GM18517 (cell line): ENCODE measurements around the gene MOV10L1.

Source experiments
- ATAC-seq: cut with Tn5 transposase; IDR thresholded peaks from one replicate; pipeline ENCODE4 v1.9.1; 2021; ENCODE audit warnings: mild to moderate bottlenecking, moderate library complexity; ENCODE audit not compliant: unreplicated experiment

The MOV10L1 gene

DNA sequence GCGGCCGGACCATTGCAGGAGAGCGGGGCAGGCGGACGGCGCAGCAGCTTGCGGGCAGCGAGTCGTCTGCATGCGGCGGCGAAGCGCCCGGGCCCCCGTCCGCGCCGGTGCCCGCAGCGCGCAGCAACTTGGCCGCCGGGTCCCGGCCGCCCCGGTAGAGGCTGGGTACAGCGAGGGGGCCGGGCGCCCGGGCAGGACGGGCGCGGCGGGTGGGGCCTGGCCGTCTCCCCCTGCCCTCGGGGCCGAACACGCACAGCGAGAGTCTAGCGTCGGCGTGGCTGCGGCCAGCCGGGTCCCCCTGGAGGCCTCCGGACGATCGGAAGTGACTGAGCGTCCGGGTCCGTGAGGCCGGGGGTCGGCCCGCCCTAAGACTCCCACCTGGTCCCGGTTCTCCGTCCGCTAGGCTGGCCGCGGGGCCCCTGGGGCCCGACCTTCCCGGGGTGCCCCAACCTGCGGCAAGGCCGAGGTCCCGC is 95.1 kb downstream of the MOV10L1 start:
- no peak for ATAC-seq

DNA sequence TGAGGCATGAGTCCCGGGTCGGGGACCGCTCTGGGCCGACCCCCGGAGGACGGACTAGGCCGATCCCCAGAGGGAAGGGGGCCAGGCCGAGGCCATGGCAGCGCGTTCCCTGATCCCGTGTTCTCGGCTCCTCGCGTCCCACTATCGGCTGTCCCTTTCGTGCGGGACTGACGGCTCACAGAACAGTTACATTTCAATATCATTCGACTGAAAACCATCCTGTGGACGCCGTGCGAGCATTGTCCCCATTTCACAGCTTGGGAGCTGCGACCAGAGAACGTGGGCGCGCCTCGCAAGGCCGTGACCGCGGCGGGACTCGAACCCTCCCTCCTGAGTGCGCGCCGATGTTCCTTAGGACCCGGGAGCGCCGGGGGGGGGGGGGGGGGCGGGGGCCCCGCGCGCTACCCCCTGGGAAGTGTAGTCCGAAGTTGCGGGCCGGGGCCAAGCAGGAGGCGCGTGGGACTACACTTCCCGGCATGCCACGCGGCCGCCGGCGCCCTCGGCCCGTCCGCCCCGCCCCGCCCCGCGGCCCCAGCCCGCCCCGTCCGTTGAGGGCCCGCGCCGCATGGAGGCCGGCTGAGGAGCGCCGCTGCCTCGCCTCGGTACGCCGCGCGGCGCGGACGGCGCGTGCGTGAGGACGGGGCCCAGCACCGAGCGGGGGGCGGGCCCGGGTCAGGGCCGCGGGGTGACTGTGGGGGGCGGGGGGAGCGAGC is 95.7 kb downstream of the MOV10L1 start, which contains the start of gene TRABD:
TRABD (plus strand) TSS at position 539 of the 713 bp plus-strand sequence. CDS start 7,148 bp downstream, outside the sequence.
- ATAC-seq, result no peak

DNA sequence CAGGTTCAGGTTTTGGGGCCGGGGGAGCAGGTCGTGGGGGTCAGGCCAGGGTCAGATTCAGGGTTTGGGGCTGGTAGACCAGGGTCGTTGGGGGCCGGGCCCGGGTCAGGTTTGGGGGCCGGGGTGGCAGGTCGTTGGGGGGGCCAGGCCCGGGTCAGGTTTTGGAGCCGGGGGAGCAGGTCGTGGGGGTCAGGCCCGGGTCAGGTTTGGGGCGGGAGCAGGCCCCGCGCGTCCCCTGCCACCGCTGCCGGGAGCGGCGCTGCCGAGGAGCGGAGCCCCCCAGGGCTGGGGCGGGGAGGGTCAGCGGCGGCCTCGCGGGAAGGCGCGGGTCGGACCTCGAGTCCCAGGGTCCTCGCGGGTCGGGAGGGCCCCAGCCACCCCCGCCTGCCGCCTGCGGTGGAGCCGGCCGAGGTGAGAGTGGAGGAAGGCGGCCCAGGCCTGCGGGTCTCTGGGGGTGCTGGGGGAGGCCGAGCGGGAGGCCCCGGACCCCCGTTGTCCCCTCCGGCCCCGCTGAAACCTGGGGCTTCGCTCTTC is 96.4 kb downstream of the MOV10L1 start:
- ATAC-seq, result no peak

DNA sequence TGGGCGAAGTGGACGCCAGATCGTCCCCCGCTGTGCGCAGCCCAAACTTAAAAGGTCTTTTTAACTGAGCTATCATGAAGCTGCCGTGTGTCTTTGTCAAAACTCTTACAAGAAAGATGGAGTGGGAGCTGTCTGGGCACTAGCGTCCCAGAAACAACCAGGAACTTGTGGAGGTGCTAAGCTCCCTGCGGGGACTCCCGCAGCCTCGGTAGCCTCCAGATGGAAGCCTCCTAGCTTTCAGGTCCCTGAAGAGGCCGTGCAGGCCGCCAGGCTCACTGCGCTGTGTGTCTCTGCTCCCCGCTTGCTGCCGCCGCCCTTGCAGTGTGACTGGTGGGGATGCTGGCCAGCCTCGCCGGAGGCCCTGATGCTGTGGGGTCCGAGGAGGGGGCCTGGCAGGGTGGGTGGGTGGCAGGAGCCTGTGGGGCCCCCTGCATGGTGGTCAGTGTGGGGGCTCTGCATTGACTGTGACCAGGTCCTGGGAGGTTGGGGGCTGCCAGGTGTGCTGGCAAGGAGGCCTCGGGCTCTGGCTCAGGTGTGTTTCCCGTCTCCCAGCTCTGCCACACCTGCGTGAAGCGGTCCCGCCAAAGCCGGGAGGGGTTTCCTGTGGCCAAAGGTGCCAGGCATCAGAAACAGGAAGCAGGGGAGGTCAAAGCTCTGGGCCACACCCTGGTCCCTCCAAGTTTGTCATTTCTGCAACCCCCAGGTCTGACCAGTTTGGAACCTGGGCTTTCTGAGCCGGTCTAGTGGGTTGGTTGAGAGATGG is 97.1 kb downstream of the MOV10L1 start:
- no peak for ATAC-seq

DNA sequence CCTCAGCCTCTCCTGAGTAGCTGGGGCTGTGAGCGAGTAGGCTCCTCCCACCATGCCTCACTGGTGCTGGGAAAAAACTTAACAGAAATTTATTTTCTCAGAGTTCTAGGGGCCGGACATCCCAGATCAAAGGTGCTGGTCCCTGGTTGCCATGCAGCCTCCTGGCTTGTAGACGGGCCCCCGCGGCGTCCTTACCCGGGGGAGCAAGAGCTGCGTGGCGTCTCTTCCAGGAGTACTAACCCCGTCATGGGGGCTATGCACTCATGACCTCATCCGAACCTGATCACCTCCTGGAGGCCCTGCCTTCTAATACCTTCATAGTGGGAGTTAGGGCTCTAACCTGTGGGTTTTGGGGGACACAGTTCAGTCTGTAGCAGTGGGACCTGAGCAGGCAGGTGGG is 98.5 kb downstream of the MOV10L1 start:
- no peak for ATAC-seq

DNA sequence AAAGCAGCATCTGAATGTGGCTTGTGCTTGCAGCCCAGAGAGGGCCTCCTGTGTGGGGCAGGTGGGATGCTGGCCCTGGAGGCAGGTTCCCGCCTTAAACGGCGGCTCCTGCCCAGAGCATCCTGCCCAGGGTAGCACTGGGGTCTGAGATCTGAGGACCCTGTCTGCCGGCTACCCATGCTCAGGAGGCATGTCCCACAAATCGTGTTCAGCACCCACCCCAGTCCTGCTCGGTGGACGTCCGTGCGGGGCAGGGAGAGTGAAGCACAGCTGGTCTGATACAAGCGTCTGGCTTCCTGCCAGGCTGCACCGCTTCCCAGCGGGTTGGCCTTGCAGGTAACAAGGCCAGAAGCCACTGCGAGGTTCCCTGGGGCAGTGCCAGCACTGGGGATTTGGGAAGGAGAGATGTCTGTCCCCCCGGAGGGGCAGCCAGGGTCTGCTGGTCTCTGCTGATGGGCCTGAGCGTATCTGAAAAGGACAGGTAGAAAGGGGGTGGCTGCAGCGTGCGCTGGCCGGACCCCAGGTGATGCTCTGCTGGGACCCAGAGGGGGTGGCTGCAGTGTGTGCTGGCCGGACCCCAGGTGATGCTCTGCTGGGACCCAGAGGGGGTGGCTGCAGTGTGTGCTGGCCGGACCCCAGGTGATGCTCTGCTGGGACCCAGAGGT is 99.5 kb downstream of the MOV10L1 start:
- ATAC-seq, result no peak

DNA sequence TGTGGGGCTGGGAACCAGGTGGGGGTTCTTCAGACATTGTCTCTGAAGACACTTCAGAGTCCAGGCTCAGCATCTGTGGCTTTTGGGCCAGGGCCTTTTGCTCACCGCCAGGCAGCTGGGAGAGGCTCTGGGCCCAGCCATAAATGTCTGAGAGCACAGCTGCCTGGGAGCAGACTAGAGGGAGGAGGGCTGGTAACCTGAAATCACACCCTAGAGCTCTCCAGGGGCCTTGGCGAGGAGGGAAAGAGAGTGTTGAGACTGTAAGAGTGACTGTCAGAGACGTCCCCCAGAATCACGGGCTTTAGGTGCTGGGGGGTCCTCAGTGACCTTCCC is 100.0 kb downstream of the MOV10L1 start:
- no peak for ATAC-seq

DNA sequence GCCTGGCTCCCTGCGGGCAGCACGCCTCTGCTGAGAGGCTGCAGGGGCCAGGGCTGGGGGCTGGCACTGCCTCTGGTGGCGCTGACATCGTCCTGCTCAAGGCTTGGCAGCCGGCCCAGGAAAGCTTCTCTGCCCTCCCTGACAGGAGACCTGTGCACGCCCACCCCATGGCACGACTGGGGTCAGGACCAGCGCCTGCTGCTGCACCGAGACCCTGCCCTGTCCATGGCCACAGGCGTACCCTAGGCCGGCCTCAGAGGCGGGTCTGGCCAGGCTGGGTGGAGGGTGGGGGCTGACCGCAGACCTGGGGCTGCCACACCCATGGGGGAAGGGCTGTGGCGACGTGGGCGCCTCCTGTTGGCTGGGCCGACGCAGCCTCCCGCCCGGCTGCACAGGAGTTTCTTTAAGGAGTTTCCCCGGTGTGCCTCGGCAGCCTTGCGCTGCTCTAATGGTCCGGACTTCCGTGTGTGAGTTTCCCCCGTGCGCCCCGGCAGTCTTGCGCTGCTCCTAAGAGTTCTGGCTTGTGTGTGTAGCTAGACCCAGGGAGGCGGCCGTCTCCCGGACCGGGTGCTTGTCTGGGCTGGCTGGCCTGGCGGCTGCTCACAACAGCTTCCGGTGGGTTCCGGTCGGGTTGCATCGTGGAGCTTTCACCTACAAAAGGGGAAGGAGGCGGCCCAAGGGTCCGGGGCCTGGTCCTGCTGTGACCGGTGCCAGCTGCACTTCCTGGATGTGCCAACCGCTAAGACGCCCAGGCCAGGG is 100.6 kb downstream of the MOV10L1 start:
- ATAC-seq, result no peak

DNA sequence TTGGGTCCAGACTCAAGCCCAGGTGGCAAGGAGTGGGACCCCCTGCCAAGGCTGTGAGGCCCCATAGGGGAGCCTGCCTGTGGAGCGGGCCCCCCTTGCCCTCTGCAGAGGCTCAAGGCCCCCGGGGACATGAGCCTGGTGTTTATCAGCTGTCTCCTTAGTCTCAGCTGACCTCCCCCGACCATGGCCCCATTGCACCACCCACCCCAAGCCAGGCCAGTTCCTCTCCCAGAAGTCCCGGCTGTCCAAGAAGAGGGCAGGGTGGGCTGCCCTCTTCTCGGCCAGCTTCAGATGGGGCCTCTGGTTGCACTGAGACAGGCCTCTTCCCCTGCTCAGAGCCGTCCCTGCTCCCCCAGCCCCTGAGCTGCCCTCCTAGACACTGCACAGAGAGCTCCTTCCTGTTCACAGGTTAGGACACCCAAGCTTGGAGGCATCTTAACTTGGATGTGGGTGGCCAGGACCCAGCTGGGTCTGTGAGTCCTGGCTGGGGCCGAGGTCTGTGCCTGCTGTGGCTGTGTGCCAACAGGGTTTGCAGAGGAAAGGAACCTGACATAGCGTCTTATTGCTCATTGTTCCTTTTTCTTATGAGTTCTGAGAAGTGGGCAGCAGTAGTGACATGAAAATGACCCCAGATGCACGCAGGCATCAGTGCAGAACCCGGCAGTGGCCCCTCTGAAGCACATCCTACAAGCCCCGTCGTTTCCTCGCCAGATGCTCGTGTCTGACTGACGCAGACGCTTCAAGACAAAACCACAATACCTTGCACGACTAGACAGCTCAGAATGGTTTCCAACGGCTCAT is 101.3 kb downstream of the MOV10L1 start:
- ATAC-seq, result no peak

DNA sequence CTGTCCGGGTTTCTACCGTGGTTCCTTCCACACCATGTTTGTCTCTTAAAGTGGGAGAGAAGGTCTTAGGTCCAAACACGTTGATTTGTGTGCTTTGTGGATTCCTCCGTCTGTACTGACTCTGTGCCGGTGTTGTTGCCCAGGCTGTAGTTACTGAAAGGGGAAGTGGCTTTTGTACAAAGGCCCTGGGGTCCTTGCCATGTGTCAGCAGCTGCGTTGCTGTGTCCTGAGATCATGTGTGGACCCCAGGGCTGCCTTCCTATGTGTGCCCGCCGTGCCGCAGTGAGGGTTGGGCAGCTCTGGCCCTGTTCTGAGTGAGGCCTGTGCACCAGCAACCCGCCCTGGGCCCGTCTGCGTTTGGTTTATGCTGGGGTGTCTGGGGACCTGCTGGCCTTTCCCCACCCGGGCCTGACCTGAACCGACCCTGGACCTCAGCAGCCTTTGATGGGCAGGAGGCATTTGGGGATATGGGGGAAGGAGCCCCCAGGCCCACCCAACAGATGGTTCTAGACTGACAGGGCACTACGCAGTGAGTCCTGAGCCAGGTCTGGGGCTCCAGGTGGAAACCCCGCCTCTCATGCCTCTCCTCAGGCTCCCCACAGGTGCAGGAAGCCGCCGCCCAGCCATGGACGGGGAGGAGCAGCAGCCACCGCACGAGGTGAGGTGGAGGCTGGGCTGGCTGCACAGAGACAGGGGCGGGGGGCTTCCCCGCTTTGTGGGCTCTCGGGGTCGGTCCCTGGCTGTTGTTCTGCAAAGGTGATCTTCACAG is 102.8 kb downstream of the MOV10L1 start:
- ATAC-seq, result no peak

DNA sequence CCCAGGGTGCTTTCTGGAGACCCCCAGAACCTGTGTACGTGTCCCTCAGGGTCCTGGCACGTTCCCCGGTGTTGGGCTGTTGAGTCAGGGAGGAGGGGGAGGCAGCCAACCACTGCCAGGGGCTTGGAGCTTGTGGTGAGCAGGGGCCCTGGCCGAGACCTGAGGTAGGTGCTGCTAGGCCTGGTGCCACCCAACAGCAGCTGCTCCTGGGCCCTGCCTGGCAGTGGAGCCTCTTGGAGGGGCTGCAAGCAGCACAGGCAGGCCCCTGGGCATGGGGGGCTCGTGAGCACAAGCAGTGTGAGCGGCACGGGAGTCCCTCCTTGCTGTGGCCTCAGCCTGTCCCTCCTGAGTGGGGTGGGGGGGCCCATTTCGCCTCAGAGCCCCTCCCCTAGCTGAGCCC is 103.8 kb downstream of the MOV10L1 start:
- no peak for ATAC-seq

DNA sequence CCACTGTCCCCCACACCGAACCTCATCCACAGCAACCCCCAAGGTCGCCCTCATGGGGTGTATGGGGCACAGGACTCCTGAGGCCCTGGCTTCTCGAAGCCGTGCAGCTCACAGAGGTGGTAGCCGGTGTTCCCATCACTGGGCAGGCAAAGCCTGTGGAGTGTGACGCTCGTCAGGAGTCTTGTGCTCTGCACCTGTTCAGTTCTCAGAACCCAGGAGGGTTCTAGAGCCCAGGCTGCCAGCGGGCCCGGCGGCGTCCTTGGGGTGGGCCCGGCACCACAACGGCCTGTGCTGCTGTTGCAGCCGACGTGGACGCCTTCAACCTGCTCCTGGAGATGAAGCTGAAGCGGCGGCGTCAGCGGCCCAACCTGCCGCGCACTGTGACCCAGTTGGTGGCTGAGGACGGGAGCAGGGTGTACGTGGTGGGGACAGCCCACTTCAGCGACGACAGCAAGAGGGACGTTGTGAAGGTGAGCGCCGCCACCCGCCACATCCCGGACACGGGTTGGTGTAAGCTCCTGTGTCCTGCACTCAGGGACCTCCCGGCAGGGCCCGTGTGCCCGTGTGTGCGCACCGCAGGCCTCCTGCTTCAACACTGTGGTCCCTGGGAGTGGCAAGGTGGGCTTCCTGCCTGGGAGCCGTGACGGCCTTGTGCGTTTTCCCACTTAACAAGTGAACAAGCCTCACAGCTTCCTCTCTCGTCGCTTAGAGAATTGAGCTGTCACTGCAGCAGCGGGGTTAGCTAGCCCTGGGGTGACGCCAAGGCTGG is 104.4 kb downstream of the MOV10L1 start:
- no peak for ATAC-seq

DNA sequence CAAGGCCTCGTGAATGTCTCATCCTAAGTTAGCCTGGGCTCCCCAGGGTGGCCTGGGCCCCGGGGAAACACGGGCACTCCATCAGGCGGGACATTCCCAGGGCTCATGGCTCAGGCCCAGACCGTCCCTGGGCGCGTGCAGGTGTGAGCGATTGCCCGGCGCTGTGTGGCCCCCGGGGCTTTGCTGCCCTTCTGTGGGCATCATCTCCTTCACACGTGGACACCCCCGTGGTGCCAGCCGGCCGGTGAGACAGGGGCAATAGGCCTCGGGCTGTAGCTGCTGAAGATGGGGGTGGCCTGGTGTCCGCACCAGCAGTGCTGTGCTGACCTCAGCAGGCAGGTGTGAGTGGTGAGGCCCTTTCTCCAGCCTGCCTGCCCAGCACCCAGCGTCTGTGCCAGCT is 106.5 kb downstream of the MOV10L1 start:
- no peak for ATAC-seq

DNA sequence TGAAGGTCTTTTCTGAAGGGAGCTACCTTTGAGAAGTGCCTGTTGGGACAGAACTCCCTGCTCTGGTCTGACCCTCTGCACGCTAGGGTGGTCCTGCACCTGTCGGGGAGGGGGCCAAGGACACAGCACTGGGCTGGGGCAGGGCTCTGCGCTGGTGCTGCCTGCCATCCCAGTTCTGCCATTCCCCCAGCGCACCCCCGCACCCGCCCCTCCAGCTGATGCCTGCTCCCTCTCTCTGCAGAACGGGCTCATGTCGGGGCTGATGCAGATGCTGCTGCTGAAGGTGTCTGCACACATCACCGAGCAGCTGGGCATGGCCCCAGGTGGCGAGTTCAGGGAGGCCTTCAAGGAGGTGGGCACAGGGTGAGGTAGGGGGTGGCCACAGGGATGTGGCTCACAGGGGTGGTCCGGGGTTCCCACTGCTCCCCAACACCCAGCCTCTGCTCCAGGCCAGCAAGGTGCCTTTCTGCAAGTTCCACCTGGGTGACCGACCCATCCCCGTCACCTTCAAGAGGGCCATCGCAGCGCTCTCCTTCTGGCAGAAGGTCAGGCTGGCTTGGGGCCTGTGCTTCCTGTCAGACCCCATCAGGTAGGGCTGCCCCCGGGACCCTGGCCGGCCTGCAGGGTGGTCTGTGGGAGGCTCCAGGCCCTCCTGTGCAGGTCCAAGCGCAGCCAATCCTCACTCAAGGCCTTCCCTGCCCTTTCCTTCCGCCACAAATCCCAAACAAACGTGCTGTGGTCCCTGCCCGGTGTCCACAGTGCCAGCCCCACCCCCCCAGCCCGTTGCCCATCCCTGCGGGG is 107.4 kb downstream of the MOV10L1 start:
- no peak for ATAC-seq

DNA sequence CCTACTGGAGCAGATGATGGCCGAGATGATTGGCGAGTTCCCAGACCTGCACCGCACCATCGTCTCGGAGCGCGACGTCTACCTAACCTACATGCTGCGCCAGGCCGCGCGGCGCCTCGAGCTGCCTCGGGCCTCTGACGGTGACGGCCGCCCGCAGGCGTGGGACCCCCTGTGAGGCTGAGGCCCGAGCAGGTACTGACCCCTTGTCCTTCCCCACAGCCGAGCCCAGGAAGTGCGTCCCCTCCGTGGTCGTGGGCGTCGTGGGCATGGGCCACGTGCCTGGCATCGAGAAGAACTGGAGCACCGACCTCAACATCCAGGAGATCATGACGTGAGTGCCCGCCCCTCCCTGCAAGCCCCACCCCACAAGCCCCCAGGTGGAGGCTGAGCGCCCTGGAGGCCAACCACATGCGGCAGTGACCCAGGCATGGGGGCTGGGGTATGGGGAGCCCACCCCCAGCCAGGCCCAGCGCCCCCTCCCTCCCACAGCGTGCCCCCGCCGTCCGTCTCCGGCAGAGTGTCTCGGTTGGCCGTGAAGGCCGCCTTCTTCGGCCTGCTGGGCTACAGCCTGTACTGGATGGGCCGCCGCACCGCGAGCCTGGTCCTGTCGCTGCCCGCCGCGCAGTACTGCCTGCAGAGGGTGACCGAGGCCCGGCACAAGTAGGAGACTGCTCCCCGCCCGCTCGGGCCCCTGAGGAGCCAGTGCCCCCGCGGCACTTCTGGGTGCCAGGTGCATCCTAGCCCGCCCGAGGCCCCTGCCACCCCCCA is 108.2 kb downstream of the MOV10L1 start:
- no peak for ATAC-seq

DNA sequence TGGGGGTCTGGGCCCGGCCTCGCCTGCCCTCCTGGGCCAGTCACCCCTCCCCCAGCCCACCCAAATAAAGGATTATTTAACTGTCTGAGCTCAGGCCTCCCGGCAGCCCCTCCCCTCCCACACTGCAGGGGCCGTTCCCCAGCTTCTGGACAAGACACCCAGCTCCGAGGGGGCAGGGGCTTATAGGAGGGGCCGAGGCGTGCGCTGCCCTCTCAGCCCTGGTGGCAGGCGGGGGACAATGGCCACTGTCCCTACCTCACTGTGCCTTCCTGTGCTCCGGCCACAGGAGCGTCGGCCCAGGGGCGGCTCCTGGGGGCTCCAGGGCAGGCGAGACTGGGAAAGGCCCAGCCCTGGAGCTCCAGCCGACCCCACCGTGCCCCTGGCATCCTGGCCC is 108.8 kb downstream of the MOV10L1 start:
- no peak for ATAC-seq

DNA sequence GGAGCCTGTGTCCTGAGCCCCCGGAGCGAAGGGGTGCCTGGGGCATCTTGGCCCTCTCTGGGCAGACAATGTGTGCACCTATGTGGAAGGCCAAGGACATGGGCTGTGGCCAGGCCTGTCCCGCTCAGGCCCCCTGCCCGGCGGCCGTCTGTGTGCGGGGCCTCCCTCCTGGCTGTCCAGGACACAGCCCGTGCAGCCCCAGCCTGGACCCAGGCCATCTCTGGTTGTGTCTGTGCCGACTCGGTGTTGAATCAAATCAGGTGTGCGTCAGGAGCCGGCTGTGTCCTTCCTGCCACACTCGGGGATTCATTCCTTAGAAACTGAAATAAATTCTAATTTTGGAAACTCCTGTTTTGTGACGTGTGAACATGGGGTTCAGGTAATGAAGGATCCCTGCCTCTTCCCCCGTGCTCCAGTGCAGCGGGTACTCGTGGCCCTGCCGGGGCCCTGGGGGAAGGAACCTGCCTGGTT is 109.5 kb downstream of the MOV10L1 start:
- ATAC-seq, result no peak
